Activated B cell treated with CpG ODN at 0.5 μM for 24 hours (primary cell): ENCODE data around the gene PRR19. TPM values are rescaled to one million over a fixed set of nuclear protein-coding genes. Genes with fewer than 3 reads are reported as not detected.

Experiments
- ATAC-seq: fragments of 200-7000 bp; cut with Tn5 transposase; one replicate; pipeline ENCODE4 v1.10.0; 2021; ENCODE audit warnings: low read depth, mild to moderate bottlenecking, moderate library complexity
- CTCF ChIA-PET: fragments of 350-600 bp; sonication (Branson Sonifier 250); formaldehyde crosslinking; loops from one replicate; lab custom pipeline; 2021; ENCODE audit warnings: antibody characterized with exemption; lab: Charles Lee
- POLR2A ChIA-PET: fragments of 350-600 bp; sonication (Branson Sonifier 250); formaldehyde crosslinking; loops from one replicate; lab custom pipeline; 2021; ENCODE audit warnings: antibody characterized with exemption; lab: Charles Lee
- DNase-seq: peaks from one replicate; pipeline ENCODE4 v3.0.0; 2022
- H3K27ac Mint-ChIP-seq: one replicate; pipeline ENCODE4 v1.8.0; 2020; ENCODE audit warnings: mixed read lengths
- H3K27me3 Mint-ChIP-seq: one replicate; pipeline ENCODE4 v1.8.0; 2021; ENCODE audit warnings: mixed read lengths
- H3K36me3 Mint-ChIP-seq: one replicate; pipeline ENCODE4 v1.8.0; 2021; ENCODE audit warnings: low read depth, mixed read lengths
- H3K4me1 Mint-ChIP-seq: one replicate; pipeline ENCODE4 v1.8.0; 2021; ENCODE audit warnings: mixed read lengths
- H3K4me3 Mint-ChIP-seq: one replicate; pipeline ENCODE4 v1.8.0; 2020; ENCODE audit warnings: mild to moderate bottlenecking, mixed read lengths
- H3K9me3 Mint-ChIP-seq: one replicate; pipeline ENCODE4 v1.8.0; 2020; ENCODE audit warnings: mixed read lengths
- CTCF ChIP-seq: fragments of 200-600 bp; IDR thresholded peaks from one replicate; pipeline ENCODE4 v1.8.0; 2022; ENCODE audit warnings: antibody characterized with exemption, mild to moderate bottlenecking
- intact Hi-C: fragments of 100-400 bp; cut with micrococcal nuclease; formaldehyde crosslinking; loops from one replicate; pipeline ENCODE4 v1.15.1; 2024
- total RNA-seq: library from RNA; stranded (reverse); gene quantifications from 2 replicates; pipeline ENCODE4 v1.2.3, GENCODE V29; 2022

Gene PRR19
- total RNA-seq: 0.20 and 0.33 TPM in 2 replicates

- peak within 1 kb of the TSS; percentile 81 for H3K27ac Mint-ChIP-seq
- peaks cover 4% of the 10 kb centered on the region for H3K36me3 Mint-ChIP-seq
- peak within 1 kb of the TSS; percentile 84 for H3K4me3 Mint-ChIP-seq
- ATAC-seq (no peak), DNase-seq (no peak)
- intact Hi-C loops: loop anchor here (1.0 kb wide), 5 partner anchors 18 to 59 kb away; partner anchors contain the start of genes ERF, GSK3A and MEGF8
- no peak for TF ChIP-seq CTCF
- POLR2A ChIA-PET: interaction anchor here (0.5 to 1.7 kb wide), 11 partner anchors 14 to 442 kb away, joined by 3 to 11 read pairs (median 5); partner anchors contain the start of gene RPS19
- H3K9me3 Mint-ChIP-seq: no peaks in the 10 kb centered on the region
- no peaks in the 10 kb centered on the region for H3K27me3 Mint-ChIP-seq
- H3K4me1 Mint-ChIP-seq: peaks cover 25% of the 10 kb centered on the region
- CTCF ChIA-PET: no interaction called here
Observed at GRCh38 chr19:42301646-42302203, at the start of gene PRR19. TSS of gene PRR19 (plus strand) at chr19:42302132. CDS start at chr19:42309585, 7,453 bp downstream.

GRCh38 chr19:42252365-42253244 lies 49.3 kb upstream of the PRR19 start:
- Mint-ChIP-seq H3K27ac (peak overlapping the region; percentile 74), H3K36me3 (peaks cover 13% of the 10 kb centered on the region), H3K9me3 (no peaks in the 10 kb centered on the region), H3K27me3 (peaks cover 5% of the 10 kb centered on the region), H3K4me1 (peaks cover 28% of the 10 kb centered on the region), H3K4me3 (peak overlapping the region; percentile 80)
- ChIA-PET POLR2A (interaction anchor here (0.9 to 3.9 kb wide), 6 partner anchors 10 to 139 kb away, joined by 3 to 19 read pairs (median 4); partner anchors contain the start of genes CIC, GSK3A, PAFAH1B3 and PRR19), CTCF (no interaction called here)
- ATAC-seq (no peak), DNase-seq (no peak)
- intact Hi-C loops: loop anchor here (1.0 kb wide), 1 partner anchor 8 kb away; no protein-coding TSS in a partner anchor
- no peak for TF ChIP-seq CTCF

GRCh38 chr19:42253245-42254088 lies 48.5 kb upstream of the PRR19 start:
- Mint-ChIP-seq H3K27ac (peak overlapping the region; percentile 74), H3K4me3 (peak overlapping the region; percentile 84), H3K36me3 (peaks cover 13% of the 10 kb centered on the region), H3K4me1 (peaks cover 28% of the 10 kb centered on the region), H3K27me3 (peaks cover 5% of the 10 kb centered on the region), H3K9me3 (no peaks in the 10 kb centered on the region)
- ATAC-seq: peak; percentile 23
- CTCF ChIA-PET: no interaction called here
- no peak for TF ChIP-seq CTCF
- intact Hi-C loops: loop anchor here (1.0 kb wide), 2 partner anchors 9 to 27 kb away; no protein-coding TSS in a partner anchor
- peak; percentile 71 for DNase-seq
- POLR2A ChIA-PET: interaction anchor here (0.6 to 3.9 kb wide), 4 partner anchors 11 to 388 kb away, joined by 3 to 19 read pairs (median 12); partner anchors contain the start of genes CIC and GSK3A

GRCh38 chr19:42254089-42254849 lies 47.7 kb upstream of the PRR19 start:
- peak overlapping the region; percentile 84 for H3K4me3 Mint-ChIP-seq
- peaks cover 5% of the 10 kb centered on the region for H3K27me3 Mint-ChIP-seq
- ATAC-seq (peak; percentile 49), DNase-seq (peak; percentile 75)
- POLR2A ChIA-PET: interaction anchor here (0.6 to 3.0 kb wide), 2 partner anchors 11 to 389 kb away, joined by 4 to 19 read pairs; partner anchors contain the start of gene GSK3A
- peaks cover 6% of the 10 kb centered on the region for H3K36me3 Mint-ChIP-seq
- intact Hi-C loops: loop anchor here (1.0 kb wide), 1 partner anchor 26 kb away; no protein-coding TSS in a partner anchor
- H3K9me3 Mint-ChIP-seq: no peaks in the 10 kb centered on the region
- H3K4me1 Mint-ChIP-seq: peaks cover 28% of the 10 kb centered on the region
- no peak for TF ChIP-seq CTCF
- CTCF ChIA-PET: no interaction called here
- peak overlapping the region; percentile 73 for H3K27ac Mint-ChIP-seq
